ENCODE measurements around the gene DPM3. TPM values are rescaled to one million over a fixed set of nuclear protein-coding genes. Genes with fewer than 3 reads are reported as not detected.
A peak's percentile ranks its signal among the peaks of the same experiment; 100 is the strongest.

The DPM3 gene
- total and polyA plus RNA-seq, 2 experiments from 2014 or later: 96.3 to 121 TPM

GRCh38 chr1:155091071-155092051, 49.0 kb downstream of the DPM3 start:
- 31% methylated on average over 29 of the region's 29 CpGs for WGBS (ENCODE audit: low lambda C conversion rate, missing lambda C conversion rate)
- Histone ChIP-seq H2AFZ (no peak overlapping the region), H3K9me2 (replicated peaks; ENCODE audit: insufficient read depth) (no peaks in the 10 kb centered on the region), H3K27me3 (no peaks in the 10 kb centered on the region), H3K9me3 (ENCODE audit: low read depth) (no peaks in the 10 kb centered on the region), H3K36me3 (replicated peaks; ENCODE audit: insufficient read depth, low read depth) (no peaks in the 10 kb centered on the region), H3K4me1 (ENCODE audit: insufficient read depth) (peaks cover 4% of the 10 kb centered on the region), H3K4me3 (no peak overlapping the region), H4K20me1 (ENCODE audit: insufficient read depth, poor library complexity, severe bottlenecking) (no peaks in the 10 kb centered on the region), H3K27ac (no peak overlapping the region), H3K79me2 (no peaks in the 10 kb centered on the region), H3K4me2 (peak overlapping the region; percentile 53)
- DNase-seq (ENCODE audit: low spot score): peak; percentile 88
- no peak for TF ChIP-seq EZH2 (IDR thresholded peaks at IDR 0.05; ENCODE audit: borderline replicate concordance)
- peak; percentile 92 for TF ChIP-seq CTCF (IDR thresholded peaks at IDR 0.05; ENCODE audit: poor library complexity)

Small RNA genes lying within 50 kb of the gene (small RNA-seq; reads per million reads assigned to genes)
- gene HMGN2P18 (not detected), gene RF00019 (not detected)

Other genes starting within 250 kb of the DPM3 start
- 12.5 and 18.5 TPM in 2 replicates for gene PMVK, start 203.8 kb downstream of the DPM3 start, total RNA-seq
- gene PMVK, start 203.8 kb downstream of the DPM3 start, polyA plus RNA-seq: 53.5 and 59.2 TPM in 2 replicates
- 52.4 and 53.0 TPM in 2 replicates for gene PBXIP1, start 184.4 kb downstream of the DPM3 start, total RNA-seq
- 61.0 and 65.5 TPM in 2 replicates for gene PBXIP1, start 184.4 kb downstream of the DPM3 start, polyA plus RNA-seq
- 20.2 and 21.8 TPM in 2 replicates for gene PYGO2, start 178.7 kb downstream of the DPM3 start, total RNA-seq
- gene PYGO2, start 178.7 kb downstream of the DPM3 start, polyA plus RNA-seq: 22.3 and 28.3 TPM in 2 replicates
- gene SHC1, start 169.8 kb downstream of the DPM3 start, total RNA-seq: 81.8 and 95.6 TPM in 2 replicates
- 107 and 120 TPM in 2 replicates for gene SHC1, start 169.8 kb downstream of the DPM3 start, polyA plus RNA-seq
- gene CKS1B, start 165.8 kb downstream of the DPM3 start, total RNA-seq: 40.4 and 41.5 TPM in 2 replicates
- 91.3 and 102 TPM in 2 replicates for gene CKS1B, start 165.8 kb downstream of the DPM3 start, polyA plus RNA-seq
- gene FLAD1, start 157.2 kb downstream of the DPM3 start, total RNA-seq: 25.6 and 27.7 TPM in 2 replicates
- 42.8 and 45.1 TPM in 2 replicates for gene FLAD1, start 157.2 kb downstream of the DPM3 start, polyA plus RNA-seq
- gene LENEP, start 146.9 kb downstream of the DPM3 start, total RNA-seq: 0.92 TPM in 1 of 2 replicates, not detected in the other
- not detected in 2 replicates for gene LENEP, start 146.9 kb downstream of the DPM3 start, polyA plus RNA-seq
- 27.3 and 29.2 TPM in 2 replicates for gene ZBTB7B, start 137.7 kb downstream of the DPM3 start, total RNA-seq
- gene ZBTB7B, start 137.7 kb downstream of the DPM3 start, polyA plus RNA-seq: 13.3 and 13.5 TPM in 2 replicates
- 0.04 and 1.6 TPM in 2 replicates for gene DCST2, start 106.8 kb downstream of the DPM3 start, total RNA-seq
- 0.40 and 0.47 TPM in 2 replicates for gene DCST2, start 106.8 kb downstream of the DPM3 start, polyA plus RNA-seq
- 0.60 TPM in 1 of 2 replicates, not detected in the other for gene DCST1, start 106.7 kb downstream of the DPM3 start, total RNA-seq
- 0.12 TPM in 1 of 2 replicates, not detected in the other for gene DCST1, start 106.7 kb downstream of the DPM3 start, polyA plus RNA-seq
- gene ADAM15, start 89.2 kb downstream of the DPM3 start, total RNA-seq: 44.8 and 55.7 TPM in 2 replicates
- gene ADAM15, start 89.2 kb downstream of the DPM3 start, polyA plus RNA-seq: 108 and 117 TPM in 2 replicates
- gene EFNA4, start 76.8 kb downstream of the DPM3 start, total RNA-seq: 20.5 and 21.3 TPM in 2 replicates
- 16.3 and 18.1 TPM in 2 replicates for gene EFNA4, start 76.8 kb downstream of the DPM3 start, polyA plus RNA-seq
- 4.0 and 5.5 TPM in 2 replicates for gene EFNA3, start 61.7 kb downstream of the DPM3 start, total RNA-seq
- 10.3 and 13.1 TPM in 2 replicates for gene EFNA3, start 61.7 kb downstream of the DPM3 start, polyA plus RNA-seq
- 78.7 and 94.8 TPM in 2 replicates for gene EFNA1, start 12.7 kb downstream of the DPM3 start, total RNA-seq
- gene EFNA1, start 12.7 kb downstream of the DPM3 start, polyA plus RNA-seq: 137 and 172 TPM in 2 replicates
- 75.3 and 88.6 TPM in 2 replicates for gene SLC50A1, start 4.7 kb downstream of the DPM3 start, total RNA-seq
- gene SLC50A1, start 4.7 kb downstream of the DPM3 start, polyA plus RNA-seq: 111 and 115 TPM in 2 replicates
- 191 and 209 TPM in 2 replicates for gene KRTCAP2, start 32.8 kb upstream of the DPM3 start, total RNA-seq
- 440 and 454 TPM in 2 replicates for gene KRTCAP2, start 32.8 kb upstream of the DPM3 start, polyA plus RNA-seq
- 1.1 and 1.2 TPM in 2 replicates for gene TRIM46, start 33.3 kb upstream of the DPM3 start, total RNA-seq
- 1.9 and 2.1 TPM in 2 replicates for gene TRIM46, start 33.3 kb upstream of the DPM3 start, polyA plus RNA-seq
- 19.8 and 20.3 TPM in 2 replicates for gene THBS3, start 67.4 kb upstream of the DPM3 start, total RNA-seq
- gene THBS3, start 67.4 kb upstream of the DPM3 start, polyA plus RNA-seq: 39.9 and 41.6 TPM in 2 replicates
- gene MTX1, start 68.2 kb upstream of the DPM3 start, total RNA-seq: 42.1 and 49.4 TPM in 2 replicates
- 78.2 and 82.0 TPM in 2 replicates for gene MTX1, start 68.2 kb upstream of the DPM3 start, polyA plus RNA-seq
- 8.1 and 8.8 TPM in 2 replicates for gene ENTREP3, start 115.0 kb upstream of the DPM3 start, total RNA-seq
- gene ENTREP3, start 115.0 kb upstream of the DPM3 start, polyA plus RNA-seq: 26.0 and 27.1 TPM in 2 replicates
- gene SCAMP3, start 121.8 kb upstream of the DPM3 start, total RNA-seq: 45.0 and 45.7 TPM in 2 replicates
- gene SCAMP3, start 121.8 kb upstream of the DPM3 start, polyA plus RNA-seq: 114 and 131 TPM in 2 replicates
- 18.6 and 26.1 TPM in 2 replicates for gene CLK2, start 133.0 kb upstream of the DPM3 start, total RNA-seq
- gene CLK2, start 133.0 kb upstream of the DPM3 start, polyA plus RNA-seq: 48.7 and 53.8 TPM in 2 replicates
- 1.5 and 4.3 TPM in 2 replicates for gene HCN3, start 136.9 kb upstream of the DPM3 start, total RNA-seq
- gene HCN3, start 136.9 kb upstream of the DPM3 start, polyA plus RNA-seq: 5.6 and 8.2 TPM in 2 replicates
- gene PKLR, start 160.9 kb upstream of the DPM3 start, total RNA-seq: 12.8 and 13.3 TPM in 2 replicates
- 4.7 and 10.9 TPM in 2 replicates for gene PKLR, start 160.9 kb upstream of the DPM3 start, polyA plus RNA-seq
- gene FDPS, start 168.3 kb upstream of the DPM3 start, total RNA-seq: 284 and 313 TPM in 2 replicates
- gene FDPS, start 168.3 kb upstream of the DPM3 start, polyA plus RNA-seq: 336 and 347 TPM in 2 replicates
- 22.3 and 25.2 TPM in 2 replicates for gene RUSC1, start 180.4 kb upstream of the DPM3 start, total RNA-seq
- 34.9 and 48.4 TPM in 2 replicates for gene RUSC1, start 180.4 kb upstream of the DPM3 start, polyA plus RNA-seq